Spleen (tissue), 11 donors: Measurements from ENCODE around the gene GAL3ST2. TPM values are rescaled to one million over a fixed set of nuclear protein-coding genes. Genes with fewer than 3 reads are reported as not detected.

ENCODE experiments used
- DNase-seq: peaks from one replicate; pipeline ENCODE4 v3.0.0-alpha.2; 2020
- H3K27ac ChIP-seq, 8 donors: fragments of 200-600 bp; sonication (generic) in 7 of 8; 1 replicate in 4 of 8; 2 replicates in 4 of 8; pipeline versions ENCODE4 v1.5.0 to v1.8.0; 2016 to 2021; ENCODE audit warnings: inconsistent platforms in 4 of 8, mild to moderate bottlenecking in 4 of 8, moderate library complexity in 1 of 8
- H3K27me3 ChIP-seq, 7 donors: fragments of 200-600 bp; sonication (generic) in 6 of 7; replicated peaks in 1 of 7; 1 replicate in 4 of 7; 2 replicates in 3 of 7; pipeline versions ENCODE4 v1.5.0 to v1.8.0; 2016 to 2021; ENCODE audit warnings: inconsistent platforms in 3 of 7, mild to moderate bottlenecking in 1 of 7
- H3K36me3 ChIP-seq, 6 donors: fragments of 200-600 bp; sonication (generic) in 5 of 6; 1 replicate in 4 of 6; 2 replicates in 2 of 6; pipeline versions ENCODE4 v1.5.0 to v1.8.0; 2016 to 2021; ENCODE audit warnings: inconsistent platforms in 2 of 6
- H3K4me1 ChIP-seq, 6 donors: fragments of 200-600 bp; sonication (generic) in 5 of 6; 1 replicate in 3 of 6; 2 replicates in 3 of 6; pipeline versions ENCODE4 v1.5.0 to v1.8.0; 2016 to 2021; ENCODE audit warnings: inconsistent platforms in 3 of 6
- H3K4me3 ChIP-seq, 8 donors: fragments of 200-600 bp; sonication (generic) in 7 of 8; 1 replicate in 4 of 8; 2 replicates in 4 of 8; pipeline versions ENCODE4 v1.5.0 to v1.8.0; 2016 to 2021; ENCODE audit warnings: inconsistent platforms in 4 of 8, mild to moderate bottlenecking in 4 of 8, moderate library complexity in 2 of 8
- H3K9me3 ChIP-seq, 8 donors: fragments of 200-600 bp; sonication (generic) in 7 of 8; 1 replicate in 4 of 8; 2 replicates in 4 of 8; pipeline versions ENCODE4 v1.5.0 to v1.8.0; 2016 to 2021; ENCODE audit warnings: inconsistent platforms in 4 of 8
- CTCF ChIP-seq, 11 experiments: fragments of 200-600 bp in 7 of 11; fragments of 450-650 bp in 4 of 11; sonication (generic) in 4 of 11; IDR thresholded peaks in 8 of 11; conservative IDR thresholded peaks in 3 of 11; 1 replicate in 7 of 11; 2 replicates in 4 of 11; pipeline versions ENCODE4 v1.4.0 to v1.8.0; 2016 to 2021; ENCODE audit warnings: antibody characterized with exemption in 11 of 11, inconsistent platforms in 4 of 11, mild to moderate bottlenecking in 1 of 11
- POLR2A ChIP-seq, 3 donors: fragments of 450-650 bp; IDR thresholded peaks; one replicate each; pipeline ENCODE4 v1.5.1; 2017; ENCODE audit warnings: antibody characterized with exemption in 3 of 3, mild to moderate bottlenecking in 1 of 3
- POLR2AphosphoS5 ChIP-seq, 3 donors: sonication (generic); formaldehyde crosslinking; IDR thresholded peaks; one replicate each; pipeline ENCODE4 v1.5.1; 2017; ENCODE audit warnings: antibody characterized with exemption in 3 of 3
- WGBS, 5 donors: extraction: QIAGEN DNeasy Blood & Tissue Kit in 3 of 5; methylation state at CpG; one replicate each; pipeline versions ENCODE4 v1.1.5 to v1.1.7; 2013 to 2018; 5-methylcytosine and 5-hydroxymethylcytosine counted together
- intact Hi-C: fragments of 100-400 bp; cut with DNase I; formaldehyde crosslinking; loops from one replicate; pipeline ENCODE4 v1.15.0; 2023; ENCODE audit warnings: low total_unique reads
- polyA plus RNA-seq, 3 donors: library from polyadenylated mRNA; stranded (reverse); fragments of 200-250 nt; gene quantifications; one replicate each; pipeline ENCODE4 v1.2.1, GENCODE V29; 2013
- total RNA-seq, 7 donors: library from RNA; depleted of rRNA in 3 of 7; stranded (reverse); fragments of >200 nt in 3 of 7; fragmentation: NEBNext Ultra II Directional in 4 of 7; extraction: Animal tissue kit (Norgen Biotek cat#: 25700) in 4 of 7; gene quantifications; one replicate each; pipeline versions ENCODE4 v1.1.0 to v1.2.1, GENCODE V29; 2016 to 2021
- donor health status: healthy with polysubstance abuse.
- donor health status: DM: no; HTN: no; CAD: no; lungs with moderate emphysema.
- donor health status: DM: no; HTN: no; CAD: no.
- donor health status: Bipolar disorder and iron deficiency.
- donor health status: healthy.
- donor health status: DM: no; HTN: no; CAD: no.
- donor health status: DM: yes; HTN: yes; CAD: no.

Gene GAL3ST2
- total and polyA plus RNA-seq, 10 donors: 0.25 to 0.85 TPM; not detected in 8

DNA sequence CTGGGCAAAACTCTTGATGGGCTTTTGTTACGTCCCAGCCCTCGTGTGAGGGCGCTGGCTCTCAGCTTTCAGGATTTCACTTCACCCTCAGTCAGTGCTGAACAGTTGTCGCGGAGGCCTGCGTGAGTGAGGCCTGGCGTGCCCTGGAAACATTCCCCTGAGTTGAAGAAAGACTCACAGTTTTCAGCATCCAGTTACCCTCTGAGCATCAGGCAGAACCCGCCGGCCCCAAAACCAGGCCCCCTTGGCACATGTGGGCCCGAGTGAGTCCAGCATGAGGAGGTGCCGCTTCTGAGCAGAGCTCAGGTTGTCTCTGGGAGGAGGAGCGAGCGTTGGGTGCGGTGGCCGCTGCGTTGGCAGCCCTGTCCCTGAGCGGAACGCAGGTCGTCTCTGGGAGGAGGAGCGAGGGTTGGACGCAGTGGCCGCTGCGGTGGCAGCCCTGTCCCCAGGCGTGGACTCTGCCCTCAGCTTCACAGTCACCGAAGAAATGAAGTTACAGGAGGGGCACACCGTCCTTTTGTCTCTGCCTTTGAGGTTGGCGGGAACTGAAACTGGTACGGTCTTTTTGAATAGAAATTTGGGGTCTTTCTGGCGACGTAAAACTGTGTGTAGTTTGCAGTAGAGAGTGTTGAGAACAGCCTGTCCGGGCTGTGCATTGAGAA lies 32.2 kb downstream of the GAL3ST2 start, which contains the start of gene NEU4:
Gene NEU4 (plus strand): TSS at position 473 of the 662 bp plus-strand sequence. CDS start 5,292 bp downstream, outside the sequence.
- peak; percentile 61 for DNase-seq
- TF ChIP-seq CTCF (IDR thresholded peaks at IDR 0.05 in 8 of 11, conservative IDR thresholded peaks at IDR 0.05 in 3 of 11) (no peak), POLR2A (IDR thresholded peaks at IDR 0.05) (no peak), POLR2AphosphoS5 (IDR thresholded peaks at IDR 0.05) (no peak)
- Histone ChIP-seq H3K27me3 (peaks cover 0 to 50% (median 10%) of the 10 kb centered on the region in 7 donors), H3K36me3 (no peaks in the 10 kb centered on the region), H3K9me3 (no peaks in the 10 kb centered on the region), H3K4me3 (no peak within 1 kb of the TSS), H3K27ac (peak within 1 kb of the TSS in 1 of 8 donors; percentile 22), H3K4me1 (peaks cover 10 to 21% (median 12%) of the 10 kb centered on the region in 6 donors)
- intact Hi-C loops: no loop called here
- 84 to 92% (median 88%) methylated on average over 31 of the region's 31 CpGs for WGBS, 5 donors

GRCh38 chr2:241809383-241810306 lies 33.0 kb downstream of the GAL3ST2 start:
- intact Hi-C loops: no loop called here
- 80 to 86% (median 83%) methylated on average over 24 to 29 of the region's 29 CpGs for WGBS, 5 donors
- DNase-seq: peak; percentile 59
- Histone ChIP-seq H3K4me1 (peaks cover 2 to 18% (median 4%) of the 10 kb centered on the region in 6 donors), H3K27ac (no peak overlapping the region), H3K4me3 (no peak overlapping the region), H3K36me3 (no peaks in the 10 kb centered on the region), H3K27me3 (peaks cover 0 to 50% (median 2%) of the 10 kb centered on the region in 7 donors), H3K9me3 (no peaks in the 10 kb centered on the region)
- no peak for TF ChIP-seq POLR2AphosphoS5 (IDR thresholded peaks at IDR 0.05)
- no peak for TF ChIP-seq CTCF (IDR thresholded peaks at IDR 0.05 in 8 of 11, conservative IDR thresholded peaks at IDR 0.05 in 3 of 11)
- TF ChIP-seq POLR2A (IDR thresholded peaks at IDR 0.05): no peak

DNA sequence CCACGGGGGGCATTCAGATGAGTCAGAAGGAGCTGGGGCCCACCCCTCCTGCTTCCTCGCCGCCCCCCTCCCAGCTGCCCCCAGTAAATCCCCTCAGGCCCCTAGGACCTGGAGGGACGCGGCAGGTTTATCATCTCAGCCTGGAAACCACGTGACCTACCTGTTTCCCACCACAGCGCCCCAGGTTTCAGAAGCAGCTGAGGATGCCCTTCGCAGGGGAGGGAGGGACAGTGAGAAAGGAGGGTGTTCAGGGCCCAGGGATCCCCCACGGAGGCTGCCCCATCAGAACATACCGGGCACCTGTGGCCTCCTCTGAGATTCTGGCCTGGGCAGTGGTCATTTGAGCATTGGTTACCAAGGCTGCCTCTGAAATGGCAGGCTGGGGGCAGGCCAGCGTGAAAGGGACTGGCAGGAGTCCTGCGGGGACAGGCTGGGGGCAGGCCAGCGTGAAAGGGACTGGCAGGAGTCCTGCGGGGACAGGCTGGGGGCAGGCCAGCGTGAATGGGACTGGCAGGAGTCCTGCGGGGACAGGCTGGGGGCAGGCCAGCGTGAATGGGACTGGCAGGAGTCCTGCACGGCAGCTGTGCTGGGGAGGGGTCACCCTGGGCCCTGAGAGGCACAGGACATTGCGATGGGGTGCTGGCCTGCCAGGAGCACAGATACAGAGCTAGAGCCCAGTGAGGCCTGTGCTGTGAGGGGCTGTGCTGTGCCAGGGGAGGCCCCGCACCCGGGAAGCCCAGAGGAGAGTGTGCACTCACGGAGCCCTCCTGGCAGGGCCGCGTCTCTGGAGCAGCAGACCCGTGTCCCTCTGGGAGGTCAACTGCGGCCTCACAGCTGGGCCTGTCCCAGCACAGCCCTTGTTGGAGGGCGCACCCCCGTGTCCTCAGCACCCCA lies 33.9 kb downstream of the GAL3ST2 start:
- WGBS, 5 donors: 72 to 84% (median 80%) methylated on average over 21 to 28 of the region's 28 CpGs

More for the DNA sequence above, 33.9 kb downstream of the GAL3ST2 start:
- no peaks in the 10 kb centered on the region for H3K36me3 ChIP-seq
- DNase-seq: peak; percentile 69
- no peak overlapping the region for H3K4me3 ChIP-seq
- intact Hi-C loops: no loop called here
- TF ChIP-seq CTCF (IDR thresholded peaks at IDR 0.05 in 8 of 11, conservative IDR thresholded peaks at IDR 0.05 in 3 of 11) (no peak), POLR2AphosphoS5 (IDR thresholded peaks at IDR 0.05) (no peak), POLR2A (IDR thresholded peaks at IDR 0.05) (no peak)
- H3K27me3 ChIP-seq: peaks cover 0 to 51% (median 0%) of the 10 kb centered on the region in 7 donors
- peaks cover 0 to 14% (median 0%) of the 10 kb centered on the region in 6 donors for H3K4me1 ChIP-seq
- peak overlapping the region in 2 of 8 donors; percentile 23 to 51 for H3K27ac ChIP-seq
- no peaks in the 10 kb centered on the region for H3K9me3 ChIP-seq
